HG03064 (cell line): ENCODE results near the gene IFI44L.

Experiments used
- ATAC-seq: cut with Tn5 transposase; IDR thresholded peaks from one replicate; pipeline ENCODE4 v1.9.1; 2021; ENCODE audit warnings: low read depth; ENCODE audit not compliant: unreplicated experiment

IFI44L gene

DNA sequence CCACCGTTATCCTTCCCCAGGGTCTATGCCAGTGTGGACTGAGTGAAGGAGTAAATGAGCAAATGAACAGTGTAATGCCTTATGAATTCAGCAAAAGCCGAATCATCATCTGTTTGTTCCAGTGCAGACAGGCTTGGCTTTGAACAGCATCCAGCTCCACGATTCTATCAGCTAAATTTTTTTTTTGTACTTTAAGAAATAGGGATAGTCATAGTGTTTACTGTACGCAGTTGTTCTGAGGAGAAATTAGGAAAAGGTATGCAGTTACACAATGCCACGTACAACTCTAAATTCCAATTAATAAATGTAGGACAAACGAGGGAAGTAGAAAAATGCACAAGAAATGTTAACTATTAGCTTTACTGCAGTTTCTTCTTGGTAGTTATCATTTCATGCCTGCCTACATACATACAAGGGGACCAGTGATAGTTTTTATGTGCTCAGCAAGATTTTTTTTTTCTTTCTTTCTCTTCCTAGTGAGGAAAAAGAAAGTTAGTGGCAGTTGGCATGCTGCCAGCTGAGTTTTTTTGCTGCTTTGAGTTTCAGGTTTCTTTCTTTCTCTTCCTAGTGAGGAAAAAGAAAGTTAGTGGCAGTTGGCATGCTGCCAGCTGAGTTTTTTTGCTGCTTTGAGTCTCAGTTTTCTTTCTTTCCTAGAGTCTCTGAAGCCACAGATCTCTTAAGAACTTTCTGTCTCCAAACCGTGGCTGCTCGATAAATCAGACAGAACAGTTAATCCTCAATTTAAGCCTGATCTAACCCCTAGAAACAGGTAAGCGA lies at the start of gene IFI44L:
Gene IFI44L, plus strand, starts transcription at position 646 of the 777 bp plus-strand sequence. CDS start 7,468 bp downstream, outside the sequence.
- ATAC-seq = peak; percentile 36

GRCh38 chr1:78570539-78570938 lies 49.7 kb upstream of the IFI44L start:
- ATAC-seq = no peak

- ATAC-seq = no peak
Observed at GRCh38 chr1:78577257-78578100, 42.8 kb upstream of the IFI44L start.

DNA sequence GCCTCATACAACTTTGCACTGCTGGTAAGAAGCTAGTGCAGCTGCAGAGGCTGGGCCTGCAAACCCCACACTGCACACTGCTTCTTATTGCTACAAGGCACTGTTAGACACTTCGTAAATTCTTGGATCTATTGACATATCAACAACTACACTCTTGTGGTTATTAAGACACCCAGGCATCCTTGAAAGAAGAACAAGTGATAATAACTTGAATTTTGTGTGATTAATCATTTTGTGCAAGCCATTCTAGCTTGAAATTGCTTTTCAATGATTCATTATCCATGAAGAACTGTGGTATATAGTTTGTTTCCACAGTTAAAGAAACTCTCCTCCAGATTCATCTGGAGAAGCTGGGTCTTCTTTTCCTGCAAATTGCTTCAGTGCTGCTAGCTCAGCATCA lies 33.7 kb upstream of the IFI44L start:
- no peak for ATAC-seq

DNA sequence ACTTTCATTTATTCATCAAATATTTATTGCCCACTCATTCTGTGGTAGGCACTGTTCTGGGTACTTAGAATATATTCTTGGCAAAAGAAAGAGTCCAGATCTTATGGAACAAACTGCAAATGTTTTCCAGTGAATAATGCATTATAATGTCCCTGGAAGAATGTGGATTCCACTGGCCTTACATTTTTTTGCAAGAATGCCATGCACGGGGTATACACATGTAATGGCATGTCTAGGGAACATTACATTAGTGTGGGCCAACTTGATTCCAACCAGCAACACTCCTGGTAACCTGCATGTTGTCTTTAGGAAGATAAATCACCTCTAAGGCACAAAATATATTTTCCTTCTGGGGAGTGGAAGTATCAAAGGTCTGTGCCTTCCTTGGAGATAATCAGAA lies 33.0 kb upstream of the IFI44L start:
- ATAC-seq = no peak

- no peak for ATAC-seq
Observed at GRCh38 chr1:78591971-78592370, 28.3 kb upstream of the IFI44L start.

- ATAC-seq = no peak
Observed at GRCh38 chr1:78599294-78599693, 21.0 kb upstream of the IFI44L start.

GRCh38 chr1:78601068-78601467 lies 19.2 kb upstream of the IFI44L start:
- no peak for ATAC-seq

DNA sequence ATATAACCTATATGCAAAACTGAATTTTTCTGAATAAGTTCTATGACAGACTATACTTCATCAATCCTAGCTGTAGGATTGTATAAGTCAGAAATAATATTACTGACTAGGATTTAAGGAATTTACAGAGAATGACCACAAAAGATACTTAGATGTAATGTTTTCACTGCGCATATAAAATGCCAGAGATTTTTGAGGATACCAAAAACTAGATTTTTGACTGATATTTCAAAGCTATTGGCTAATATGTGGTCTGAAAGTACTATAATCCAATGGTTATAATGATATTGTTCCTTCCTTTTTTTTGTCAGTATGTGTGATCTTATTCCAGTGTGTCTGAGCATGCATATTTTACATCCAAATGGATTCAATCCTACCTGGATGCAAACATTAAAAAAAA lies 17.0 kb upstream of the IFI44L start:
- no peak for ATAC-seq

DNA sequence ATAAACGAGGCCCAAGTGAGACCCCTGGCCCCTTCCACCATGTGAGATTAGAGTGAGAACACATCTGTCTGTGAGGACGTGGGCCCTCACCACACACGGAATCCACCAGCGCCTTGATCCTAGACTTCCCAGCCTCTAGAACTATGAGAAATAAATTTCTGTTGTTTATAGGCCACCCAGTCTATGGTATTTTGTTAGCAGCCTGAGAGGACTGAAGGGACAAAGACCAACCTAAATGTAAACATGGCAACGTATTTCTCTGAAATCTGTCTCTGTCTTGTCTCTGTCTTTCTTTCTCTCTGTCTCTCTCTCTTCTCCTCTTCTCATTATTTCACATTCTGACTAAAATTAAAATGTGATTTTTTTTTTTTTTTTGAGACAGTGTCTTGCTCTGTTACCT lies 15.6 kb upstream of the IFI44L start:
- ATAC-seq = no peak

GRCh38 chr1:78606274-78606673 lies 14.0 kb upstream of the IFI44L start:
- ATAC-seq = no peak

DNA sequence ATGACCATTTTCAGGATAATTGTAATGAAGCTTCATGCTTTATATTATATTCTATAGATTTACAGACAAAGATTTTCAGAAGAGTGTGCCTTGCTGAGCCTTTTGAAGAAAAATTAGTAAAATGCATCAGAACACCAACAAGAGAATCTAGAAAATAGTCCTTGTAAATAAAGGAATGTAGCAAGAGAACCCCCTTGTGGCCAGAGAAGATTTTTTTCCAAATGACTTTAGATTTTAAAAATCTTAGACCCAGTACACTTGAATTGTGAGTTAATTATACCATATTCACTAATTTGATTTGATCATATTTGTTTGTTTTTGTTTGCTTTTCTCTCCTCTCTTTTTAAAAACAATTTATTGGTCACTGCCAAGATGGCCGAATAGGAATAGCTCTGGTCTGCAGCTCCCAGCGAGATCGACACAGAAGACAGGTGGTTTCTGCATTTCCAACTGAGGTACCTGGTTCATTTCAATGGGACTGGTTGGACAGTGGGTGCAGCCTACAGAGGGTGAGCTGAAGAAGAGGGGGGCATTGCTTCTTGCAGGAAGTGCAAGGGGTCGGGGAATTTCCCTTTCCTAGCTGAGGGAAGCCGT lies 12.8 kb upstream of the IFI44L start:
- ATAC-seq = no peak

- ATAC-seq = no peak
Observed at GRCh38 chr1:78607944-78608343, 12.3 kb upstream of the IFI44L start.

DNA sequence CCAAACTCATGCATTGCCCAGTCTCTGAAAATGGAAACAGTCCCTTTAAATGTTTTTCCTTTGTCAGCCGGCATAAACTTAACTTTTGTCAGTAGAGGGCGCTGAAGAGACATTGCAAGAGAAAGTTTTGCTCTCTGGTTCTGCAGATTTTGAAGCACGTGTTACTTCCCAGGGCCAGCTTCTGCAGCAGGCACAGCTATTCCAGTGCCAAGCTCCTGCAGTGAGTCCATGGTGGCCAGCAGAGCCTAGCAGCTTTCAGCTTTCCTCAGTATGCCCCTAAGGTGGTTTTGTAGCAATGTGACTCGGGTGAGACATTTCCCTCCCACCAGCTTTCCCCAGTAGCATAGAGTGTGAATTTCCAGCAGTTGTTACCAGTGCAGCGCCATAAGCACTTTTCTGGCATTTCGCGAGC lies 2.6 kb upstream of the IFI44L start:
- peak; percentile 31 for ATAC-seq

- ATAC-seq = no peak
Observed at GRCh38 chr1:78619032-78619431, 1.2 kb upstream of the IFI44L start.

- ATAC-seq = peak; percentile 7
Observed at GRCh38 chr1:78619446-78619802, 824 bp upstream of the IFI44L start.

DNA sequence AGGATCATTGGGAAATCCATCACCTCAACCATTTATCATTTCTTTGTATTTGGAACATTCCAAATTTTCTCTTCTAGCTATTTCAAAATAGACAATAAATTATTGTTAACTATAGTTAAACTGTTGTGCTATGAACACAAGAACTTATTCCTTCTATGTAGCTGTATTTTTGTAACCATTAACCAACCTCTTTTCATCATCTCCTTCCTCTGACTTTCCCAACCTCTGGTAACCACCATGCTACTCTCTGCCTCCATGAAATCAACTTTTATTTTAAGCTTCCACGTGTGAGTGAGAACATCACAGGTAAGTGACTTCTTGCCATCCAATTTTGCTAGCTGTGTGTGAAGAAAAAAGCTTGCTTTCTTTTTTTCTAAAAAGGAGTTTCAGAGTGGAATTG lies 418 bp downstream of the IFI44L start:
- no peak for ATAC-seq

DNA sequence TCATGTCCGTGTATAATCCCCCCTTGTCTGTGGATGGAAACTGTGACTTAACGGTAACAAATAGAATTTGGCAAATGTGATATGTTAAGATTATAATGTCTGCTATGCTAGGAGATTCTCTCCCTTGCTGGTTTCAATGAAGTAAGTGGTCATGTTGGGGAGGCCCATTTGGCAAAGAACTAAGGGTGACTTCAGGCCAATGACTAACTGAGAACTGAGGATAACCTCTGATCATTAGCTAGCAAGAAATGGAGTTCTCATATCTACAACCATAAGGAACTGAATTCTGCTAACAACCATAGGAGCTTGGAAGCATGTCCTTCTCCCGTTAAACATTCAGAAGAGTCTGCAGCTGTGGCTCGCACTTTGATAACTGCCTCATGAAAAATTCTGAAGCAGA lies 2.3 kb downstream of the IFI44L start:
- ATAC-seq = no peak

- ATAC-seq = no peak
Observed at GRCh38 chr1:78624035-78624434, 3.8 kb downstream of the IFI44L start.

DNA sequence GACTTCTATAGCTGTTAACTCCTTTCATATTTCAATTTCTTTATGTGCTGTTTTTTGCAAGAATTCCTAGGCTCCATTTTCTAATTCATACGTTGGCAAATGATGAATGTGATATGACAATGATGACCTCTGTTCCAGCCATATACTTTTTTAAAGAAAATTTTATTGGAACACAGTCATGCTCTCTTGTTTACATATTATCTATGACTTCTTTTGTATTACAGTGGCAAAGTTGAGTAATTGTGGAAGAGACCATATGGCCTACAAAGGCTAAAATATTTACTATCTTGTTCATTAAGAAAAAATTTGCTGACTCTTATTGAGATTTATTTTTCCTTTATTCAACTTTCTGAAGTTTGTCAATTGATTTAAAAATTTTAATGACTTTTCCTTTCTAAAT lies 7.1 kb downstream of the IFI44L start:
- no peak for ATAC-seq

DNA sequence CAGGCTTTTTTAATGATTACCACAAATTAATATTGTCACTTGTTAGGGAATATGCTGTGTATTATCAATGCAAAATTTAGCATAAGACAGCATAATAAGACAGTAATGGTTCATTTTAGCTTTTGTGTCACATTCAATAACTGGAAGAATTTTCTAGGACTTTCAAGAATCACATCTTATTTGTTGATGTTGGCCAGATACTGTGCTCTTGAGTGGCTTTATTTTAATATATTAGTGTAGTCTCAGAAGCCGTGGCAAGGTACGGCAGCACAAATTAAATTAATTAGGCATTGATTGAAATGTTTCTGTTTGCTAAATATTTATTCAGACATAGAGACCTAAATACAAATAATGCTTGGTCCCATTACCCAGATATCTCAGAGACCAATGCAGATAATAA lies 10.4 kb downstream of the IFI44L start:
- no peak for ATAC-seq

DNA sequence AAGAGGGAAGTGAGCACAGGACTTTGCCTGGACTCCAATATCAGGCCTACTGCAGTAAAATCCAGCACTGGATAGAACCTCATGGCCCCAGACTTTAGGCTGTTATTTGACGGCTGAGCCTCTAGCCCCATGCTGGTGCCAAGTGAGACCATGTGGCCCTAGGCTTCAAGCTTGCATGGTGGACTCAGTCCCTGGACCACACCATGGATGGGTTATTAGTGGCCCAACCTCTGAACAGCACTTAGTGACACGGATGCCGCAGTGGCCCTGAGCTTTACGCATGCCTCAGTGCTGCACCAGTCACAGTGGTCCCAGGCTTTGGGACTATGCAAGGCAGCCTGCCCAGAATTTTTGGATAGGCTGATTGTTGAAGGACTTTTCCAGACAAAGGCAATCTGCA lies 13.0 kb downstream of the IFI44L start:
- ATAC-seq = no peak
